Endothelial cell of umbilical vein (primary cell): Measurements from ENCODE around the gene ARSB. TPM values are rescaled to one million over a fixed set of nuclear protein-coding genes. Genes with fewer than 3 reads are reported as not detected.

Source experiments
- BruUV-seq: library from RNA; stranded (reverse); fragments of 400-500 nt; replicated peaks from 2 replicates; lab custom pipeline; 2021; lab: Mats Ljungman, UMichigan
- CTCF ChIA-PET: fragments of 300-600, 350-600 bp; sonication (Branson Sonifier 250); formaldehyde crosslinking; loops from one replicate; lab custom pipeline; 2021; ENCODE audit warnings: antibody characterized with exemption, inconsistent platforms; lab: Charles Lee
- POLR2A ChIA-PET: fragments of 300-600, 350-600 bp; sonication (Branson Sonifier 250); formaldehyde crosslinking; loops from one replicate; lab custom pipeline; 2021; ENCODE audit warnings: antibody characterized with exemption, inconsistent platforms; lab: Charles Lee
- DNase-seq: peaks from one replicate; pipeline ENCODE4 v3.0.0-alpha.2; 2011; ENCODE audit warnings: low read depth, low spot score
- FAIRE-seq: peaks from 2 replicates; lab custom pipeline; 2011; peaks lifted over from hg19 to GRCh38; lab: Jason Lieb, UNC
- H2AFZ ChIP-seq: 2 replicates; pipeline ENCODE4 v1.6.0; 2012; ENCODE audit warnings: low read depth, low read length, control low read depth, inconsistent platforms
- H3K27ac ChIP-seq: 2 replicates; pipeline ENCODE4 v1.5.1; 2011; ENCODE audit warnings: low read depth, mild to moderate bottlenecking, control low read depth, low read length, moderate library complexity; ENCODE audit not compliant: insufficient read depth
- H3K27me3 ChIP-seq, 2 experiments: 2 replicates each; pipeline versions ENCODE4 v1.6.0 to v1.6.1; 2011; ENCODE audit warnings: low read length in 2 of 2, mixed read lengths in 1 of 2; ENCODE audit not compliant: control insufficient read depth in 2 of 2, insufficient read depth in 2 of 2
- H3K36me3 ChIP-seq, 2 experiments: 2 replicates in 1 of 2; 3 replicates in 1 of 2; pipeline ENCODE4 v1.5.1; 2011; ENCODE audit warnings: low read length in 2 of 2, mild to moderate bottlenecking in 1 of 2, moderate library complexity in 1 of 2; ENCODE audit not compliant: control insufficient read depth in 2 of 2, insufficient read depth in 2 of 2; ENCODE audit errors: extremely low read depth in 1 of 2
- H3K4me1 ChIP-seq: 3 replicates; pipeline ENCODE4 v1.5.1; 2011; ENCODE audit warnings: mild to moderate bottlenecking, low read length; ENCODE audit not compliant: control insufficient read depth, insufficient read depth; ENCODE audit errors: extremely low read depth
- H3K4me2 ChIP-seq: 2 replicates; pipeline ENCODE4 v1.6.1; 2011; ENCODE audit warnings: low read length, control low read depth, mixed read lengths; ENCODE audit not compliant: insufficient read depth
- H3K4me3 ChIP-seq, 3 experiments: fragments of 200-600 bp in 1 of 3; sonication (generic), shearing (Covaris generic) in 1 of 3; replicated peaks in 1 of 3; 2 replicates each; pipeline ENCODE4 v1.5.1; 2011 to 2016; ENCODE audit warnings: control low read depth in 3 of 3, low read length in 3 of 3, mild to moderate bottlenecking in 2 of 3, inconsistent platforms in 1 of 3, low read depth in 1 of 3, moderate library complexity in 1 of 3; ENCODE audit not compliant: insufficient read depth in 1 of 3
- H3K79me2 ChIP-seq: 2 replicates; pipeline ENCODE4 v1.6.0; 2012; ENCODE audit warnings: low read length, inconsistent platforms; ENCODE audit not compliant: control insufficient read depth, insufficient read depth
- H3K9ac ChIP-seq: replicated peaks from 2 replicates; pipeline ENCODE3; 2011; ENCODE audit warnings: low read length, control low read depth; ENCODE audit not compliant: insufficient read depth; ENCODE audit errors: extremely low read depth
- H3K9me1 ChIP-seq: replicated peaks from 3 replicates; pipeline ENCODE4 v1.6.0; 2011; ENCODE audit warnings: mild to moderate bottlenecking, low read length; ENCODE audit not compliant: control insufficient read depth, insufficient read depth; ENCODE audit errors: extremely low read depth
- H3K9me3 ChIP-seq: replicated peaks from 2 replicates; pipeline ENCODE4 v1.5.1; 2012; ENCODE audit warnings: low read length, inconsistent platforms; ENCODE audit not compliant: control insufficient read depth, insufficient read depth
- H4K20me1 ChIP-seq: replicated peaks from 2 replicates; pipeline ENCODE3; 2011; ENCODE audit warnings: mild to moderate bottlenecking, low read length; ENCODE audit not compliant: control insufficient read depth, insufficient read depth; ENCODE audit errors: extremely low read depth
- FOS ChIP-seq: IDR thresholded peaks from 2 replicates; pipeline ENCODE4 v1.6.1; 2011; ENCODE audit warnings: mild to moderate bottlenecking, low read length, moderate library complexity, borderline replicate concordance; ENCODE audit not compliant: insufficient read depth
- GATA2 ChIP-seq: IDR thresholded peaks from 2 replicates; pipeline ENCODE4 v1.7.0; 2011; ENCODE audit warnings: low read depth, mild to moderate bottlenecking, moderate library complexity, mixed read lengths, low read length; ENCODE audit not compliant: insufficient read length, insufficient read depth
- JUN ChIP-seq: IDR thresholded peaks from 2 replicates; pipeline ENCODE4 v1.6.1; 2011; ENCODE audit warnings: borderline replicate concordance, low read depth; ENCODE audit not compliant: insufficient read length, insufficient read depth
- MYC ChIP-seq: IDR thresholded peaks from one replicate; pipeline ENCODE4 v1.6.1; 2011; ENCODE audit warnings: mild to moderate bottlenecking, low read depth, low read length
- POLR2A ChIP-seq: IDR thresholded peaks from 2 replicates; pipeline ENCODE4 v1.6.1; 2012; ENCODE audit warnings: low read depth, mild to moderate bottlenecking, control low read depth, low read length
- POLR2AphosphoS5 ChIP-seq: IDR thresholded peaks from 2 replicates; pipeline ENCODE4 v1.6.1; 2012; ENCODE audit warnings: low read depth, mild to moderate bottlenecking, control low read depth, low read length, moderate library complexity; ENCODE audit not compliant: insufficient read depth
- dilution Hi-C: fragments of 300-500 bp; cut with MboI; formaldehyde crosslinking; loops from one replicate; pipeline ENCODE4 v1.15.0; 2019; ENCODE audit warnings: low sequenced_read_pairs; ENCODE audit not compliant: extremely low pct_ligation_motif_present
- intact Hi-C: fragments of 100-400 bp; cut with micrococcal nuclease; formaldehyde crosslinking; loops from one replicate; pipeline ENCODE4 v1.10.0; 2022
- polyA plus RNA-seq, 4 experiments: library from polyadenylated mRNA; depleted of rRNA in 3 of 4; stranded (reverse) in 3 of 4; unstranded in 1 of 4; fragments of >200 nt; gene quantifications; 2 replicates each; pipeline versions ENCODE4 v1.2.1 to v1.2.3, GENCODE V29; 2011 to 2012; ENCODE audit warnings: missing spikeins in 1 of 4
- total RNA-seq: library from RNA; stranded (reverse); gene quantifications from 2 replicates; pipeline ENCODE4 v1.2.3, GENCODE V29; 2021

ARSB gene
- total and polyA plus RNA-seq, 2 donors (not counting 3 experiments of a cell fraction or from before 2014, with no cell fraction given), result 17.2 to 25.8 TPM

GRCh38 chr5:78806544-78806943, 178.6 kb downstream of the ARSB start:
- Histone ChIP-seq H3K9me3 (no peaks in the 10 kb centered on the region), H3K27me3 (no peaks in the 10 kb centered on the region), H4K20me1 (no peaks in the 10 kb centered on the region), H3K36me3 (no peaks in the 10 kb centered on the region), H3K9me1 (no peaks in the 10 kb centered on the region), H2AFZ (peak overlapping the region; percentile 40), H3K79me2 (no peaks in the 10 kb centered on the region), H3K27ac (peak overlapping the region; percentile 25), H3K4me1 (peaks cover 13% of the 10 kb centered on the region), H3K9ac (no peak overlapping the region), H3K4me3 (no peak overlapping the region), H3K4me2 (peak overlapping the region; percentile 6)
- TF ChIP-seq GATA2 (peak; percentile 38), POLR2AphosphoS5 (peak; percentile 50), JUN (peak; percentile 15), MYC (no peak), FOS (peak; percentile 76)
- intact Hi-C loops, result no loop called here
- DNase-seq (no peak), FAIRE-seq (peak; percentile 72)
- POLR2A ChIA-PET, result no interaction called here
- no TSS peak for BruUV-seq
- dilution Hi-C loops, result no loop called here
- CTCF ChIA-PET, result interaction anchor here (0.7 to 1.8 kb wide), 3 partner anchors 11 to 326 kb away, joined by 3 to 5 read pairs (median 3); no protein-coding TSS in a partner anchor

- Histone ChIP-seq H3K9me1 (no peaks in the 10 kb centered on the region), H3K27ac (no peak overlapping the region), H3K9me3 (no peaks in the 10 kb centered on the region), H3K36me3 (no peaks in the 10 kb centered on the region), H3K79me2 (no peaks in the 10 kb centered on the region), H3K9ac (no peak overlapping the region), H4K20me1 (no peaks in the 10 kb centered on the region), H3K4me2 (no peak overlapping the region), H3K4me1 (peaks cover 10% of the 10 kb centered on the region), H3K4me3 (no peak overlapping the region), H2AFZ (no peak overlapping the region), H3K27me3 (no peaks in the 10 kb centered on the region)
- no peak for DNase-seq
- intact Hi-C loops, result no loop called here
- FAIRE-seq, result no peak
- no peak for TF ChIP-seq POLR2A
- dilution Hi-C loops, result no loop called here
- ChIA-PET CTCF (interaction anchor here (1.8 kb wide), 1 partner anchor 10 kb away, joined by 5 read pairs; no protein-coding TSS in a partner anchor), POLR2A (no interaction called here)
- no TSS peak for BruUV-seq
These were observed 179.5 kb downstream of the ARSB start for GRCh38 chr5:78805474-78806124.
